Hepatocyte (in vitro differentiated cells): ENCODE measurements around the gene DCUN1D1.

Experiments
- CTCF ChIP-seq: fragments of 200-600 bp; sonication (generic); IDR thresholded peaks from 2 replicates; pipeline ENCODE4 v1.5.1; 2016; ENCODE audit warnings: antibody characterized with exemption, mild to moderate bottlenecking; ENCODE audit not compliant: poor library complexity
- EZH2 ChIP-seq: fragments of 200-600 bp; sonication (generic); IDR thresholded peaks from 2 replicates; pipeline ENCODE4 v1.6.1; 2016; ENCODE audit warnings: antibody characterized with exemption, mild to moderate bottlenecking, borderline replicate concordance
- EZH2phosphoT487 ChIP-seq: fragments of 200-600 bp; sonication (generic); IDR thresholded peaks from one replicate; pipeline ENCODE4 v1.6.1; 2018; ENCODE audit warnings: antibody characterized with exemption, mild to moderate bottlenecking, low read depth, moderate library complexity; ENCODE audit not compliant: unreplicated experiment, severe bottlenecking

- TF ChIP-seq CTCF: no peak
- TF ChIP-seq EZH2: no peak
- TF ChIP-seq EZH2phosphoT487: no peak
Observed at GRCh38 chr3:182895513-182896112, 84.7 kb downstream of the DCUN1D1 start.
